ENCODE data around the gene COPG1.

GRCh38 chr3:129268396-129268795, 19.0 kb downstream of the COPG1 start:
- TF ChIP-seq JUN (IDR thresholded peaks at IDR 0.05; ENCODE audit: borderline replicate concordance, insufficient read depth, insufficient read length, low read depth): no peak
- no peak for TF ChIP-seq EZH2 (IDR thresholded peaks at IDR 0.05; ENCODE audit: borderline replicate concordance, low read depth, low read length, severe bottlenecking)
- no peak for TF ChIP-seq POLR2A (IDR thresholded peaks at IDR 0.05; ENCODE audit: low read depth, low read length)
- no peak for TF ChIP-seq CTCF (IDR thresholded peaks at IDR 0.05; ENCODE audit: extremely low read depth in 1 of 2, insufficient read depth in 1 of 2, low read depth in 1 of 2, low read length in 2 of 2)
- TF ChIP-seq MAX (IDR thresholded peaks at IDR 0.05; ENCODE audit: insufficient read depth, insufficient read length): no peak
- TF ChIP-seq GATA2 (IDR thresholded peaks at IDR 0.05; ENCODE audit: insufficient read depth, insufficient read length, low read depth, low read length): no peak
- TF ChIP-seq MYC (IDR thresholded peaks at IDR 0.05; ENCODE audit: low read depth, low read length): no peak
- TF ChIP-seq POLR2AphosphoS5 (IDR thresholded peaks at IDR 0.05; ENCODE audit: insufficient read depth, low read depth, low read length): no peak
